Fibroblast of skin of right biceps (primary cell): ENCODE data around the gene KCNE1.
"Not testable (repeated sequence)": the region's sequence is repeated elsewhere in the genome, so short reads cannot be mapped to it uniquely, and the experiment has no call there.

ENCODE experiments used
- DNase-seq: peaks from one replicate; pipeline ENCODE4 v3.0.0-alpha.2; 2013

KCNE1 gene

DNA sequence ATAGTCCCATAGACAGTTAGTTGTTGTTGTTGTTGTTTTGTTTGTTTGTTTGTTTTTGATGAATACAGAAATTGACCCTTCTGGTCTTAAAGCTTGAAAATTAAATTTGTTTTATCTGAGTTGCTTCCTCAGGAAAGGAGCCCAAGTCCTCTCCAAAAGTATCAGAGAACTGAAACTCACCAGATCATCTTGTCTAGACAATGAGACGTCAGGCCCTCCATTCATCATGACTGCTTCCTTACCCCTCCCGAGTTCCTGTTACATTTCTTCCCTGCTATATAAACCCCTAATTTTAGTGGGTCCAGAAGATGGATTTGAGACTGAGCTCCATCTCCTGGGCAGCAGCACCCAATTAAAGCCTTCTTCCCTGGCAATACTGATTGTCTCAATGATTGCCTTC, 105.3 kb downstream of the KCNE1 start:
- not testable (repeated sequence) for DNase-seq

DNA sequence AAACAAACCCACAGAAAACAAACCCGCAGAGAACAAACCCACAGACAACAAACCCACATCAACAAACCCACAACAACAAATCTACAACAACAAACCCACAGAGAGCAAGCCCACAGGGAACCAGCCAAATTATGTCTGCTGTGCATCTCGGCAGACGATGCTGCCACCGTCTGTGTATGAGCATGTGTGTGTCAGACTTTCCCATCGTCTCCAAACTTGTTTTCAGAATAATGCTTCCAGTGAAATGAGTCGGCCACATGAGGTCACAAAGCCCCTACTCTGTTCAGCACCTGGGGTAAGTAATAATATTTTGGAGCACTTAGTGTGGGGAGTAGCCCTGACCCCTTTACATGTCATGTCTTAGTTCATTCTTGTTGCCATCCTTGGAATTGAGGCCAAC, 105.9 kb downstream of the KCNE1 start:
- not testable (repeated sequence) for DNase-seq

DNA sequence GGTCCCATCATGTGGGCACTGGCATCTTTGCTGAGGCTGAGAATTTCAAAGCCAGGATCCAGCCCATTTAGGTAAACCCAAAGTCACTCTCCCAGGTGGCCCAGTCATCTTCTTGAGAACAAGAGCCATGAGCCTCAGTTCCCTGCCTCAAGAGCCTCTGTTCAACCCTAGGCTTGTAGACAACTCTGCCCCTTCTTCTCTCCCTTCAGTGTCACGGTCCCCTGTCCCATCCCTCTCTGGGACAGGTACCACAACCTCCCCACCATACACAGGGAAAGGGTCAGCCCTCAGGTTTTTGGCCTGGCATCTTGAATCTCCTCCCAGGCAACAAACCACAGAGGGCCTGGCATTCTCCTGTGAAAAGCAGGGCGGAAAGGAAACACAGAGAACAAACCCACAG, 106.3 kb downstream of the KCNE1 start:
- DNase-seq, result not testable (repeated sequence)

DNA sequence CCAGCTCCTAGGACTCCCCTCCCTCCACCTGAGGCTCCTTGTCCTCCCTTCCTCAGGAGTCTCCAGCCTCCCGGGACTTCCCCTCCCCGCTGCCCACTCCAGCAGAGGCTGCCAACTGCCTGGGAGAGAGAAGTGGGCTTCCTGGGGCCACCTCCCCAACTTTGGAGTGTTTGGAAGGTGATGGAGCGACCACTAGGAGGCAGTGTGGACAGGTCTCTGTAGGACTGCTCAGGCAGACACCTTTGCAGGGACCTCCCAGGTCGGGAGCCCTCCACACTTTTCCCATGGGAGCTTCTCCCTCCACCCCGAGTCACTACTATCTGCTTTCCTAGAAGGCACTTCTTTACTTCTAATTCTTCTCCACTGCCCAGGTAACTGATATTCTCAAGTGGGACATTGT, 107.3 kb downstream of the KCNE1 start:
- DNase-seq, result not testable (repeated sequence)

DNA sequence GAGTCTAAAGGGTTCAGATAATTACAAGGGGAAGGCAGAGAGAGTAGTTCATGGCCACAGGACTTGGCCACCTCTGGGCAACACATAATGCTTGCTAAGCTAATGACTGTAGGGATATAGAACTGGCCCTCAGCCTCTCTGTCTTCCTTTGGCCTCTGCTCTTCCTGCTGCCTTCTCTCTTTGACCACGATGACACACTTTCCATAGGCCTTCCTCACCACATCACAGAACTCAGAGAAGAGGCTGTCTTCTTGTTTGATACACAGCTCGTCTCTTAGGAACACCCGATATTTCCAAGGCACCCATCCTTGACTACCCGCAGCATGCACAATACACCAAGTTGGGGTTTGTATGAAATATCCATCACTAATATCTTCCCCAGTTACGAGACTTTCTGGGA, 111.5 kb downstream of the KCNE1 start:
- not testable (repeated sequence) for DNase-seq
